HCT116 (cell line): Measurements from ENCODE around the gene RANBP1. TPM values are rescaled to one million over a fixed set of nuclear protein-coding genes. Genes with fewer than 3 reads are reported as not detected.

Experiments
- ATAC-seq: fragments of 200-7000 bp; cut with Tn5 transposase; 2 replicates; pipeline ENCODE4 v1.9.1; 2020; ENCODE audit warnings: mild to moderate bottlenecking, moderate library complexity
- BruUV-seq: library from RNA; stranded (reverse); fragments of 400-500 nt; replicated peaks from 2 replicates; lab custom pipeline; 2021; lab: Mats Ljungman, UMichigan
- CTCF ChIA-PET: fragments of 300-600 bp; sonication (Branson Sonifier 250); formaldehyde crosslinking; loops from one replicate; lab custom pipeline; 2021; ENCODE audit warnings: antibody characterized with exemption; lab: Charles Lee
- POLR2A ChIA-PET: fragments of 300-600, 350-600 bp; sonication (Branson Sonifier 250); formaldehyde crosslinking; loops from one replicate; lab custom pipeline; 2021; ENCODE audit warnings: antibody characterized with exemption; lab: Charles Lee
- RAD21 ChIA-PET, 2 experiments: fragments of 300-600 bp; sonication (Branson Sonifier 250); formaldehyde crosslinking; loops; one replicate each; lab custom pipeline; 2023; ENCODE audit warnings: low total read pairs in 2 of 2; ENCODE audit not compliant: uncharacterized antibody in 2 of 2, unreplicated experiment in 2 of 2, low non-redundant PET in 1 of 2; lab: Charles Lee
- DNase-seq: peaks from one replicate; pipeline ENCODE4 v3.0.0-alpha.2; 2010; ENCODE audit warnings: low read depth, low spot score
- H2AFZ ChIP-seq: fragments of 200-600 bp; shearing (Covaris generic), sonication (generic); 2 replicates; pipeline ENCODE4 v1.6.1; 2017; ENCODE audit warnings: low read depth, mixed run types, mixed read lengths, antibody characterized with exemption, low read length; ENCODE audit not compliant: poor library complexity, severe bottlenecking
- H3K27ac ChIP-seq: 2 replicates; pipeline ENCODE4 v1.5.1; 2012; ENCODE audit warnings: low read depth, low read length
- H3K27me3 ChIP-seq: fragments of 200-600 bp; sonication (generic); 2 replicates; pipeline ENCODE4 v1.6.1; 2016; ENCODE audit warnings: mixed run types, low read length, mixed read lengths; ENCODE audit not compliant: insufficient read depth
- H3K36me3 ChIP-seq, 2 experiments: fragments of 200-500 bp in 1 of 2; fragments of 200-600 bp in 1 of 2; sonication (Bioruptor generic) in 1 of 2; sonication (generic) in 1 of 2; 2 replicates each; pipeline versions ENCODE4 v1.5.1 to v1.6.1; 2014 to 2016; ENCODE audit warnings: low read length in 2 of 2, inconsistent platforms in 1 of 2, mixed read lengths in 1 of 2, mixed run types in 1 of 2; ENCODE audit not compliant: insufficient read depth in 2 of 2, control insufficient read depth in 1 of 2
- H3K4me1 ChIP-seq, 2 experiments: fragments of 200-600 bp in 1 of 2; sonication (generic) in 1 of 2; 2 replicates each; pipeline versions ENCODE4 v1.5.1 to v1.6.1; 2012 to 2017; ENCODE audit warnings: low read length in 2 of 2, inconsistent platforms in 1 of 2, mild to moderate bottlenecking in 1 of 2, mixed read lengths in 1 of 2, mixed run types in 1 of 2, moderate library complexity in 1 of 2; ENCODE audit not compliant: insufficient read depth in 2 of 2, control insufficient read depth in 1 of 2
- H3K4me2 ChIP-seq: fragments of 200-600 bp; sonication (generic); 2 replicates; pipeline ENCODE4 v1.6.1; 2017; ENCODE audit warnings: mixed run types, low read length, mixed read lengths
- H3K4me3 ChIP-seq, 2 experiments: fragments of 200-600 bp in 1 of 2; sonication (generic) in 1 of 2; replicated peaks in 1 of 2; 2 replicates each; pipeline ENCODE4 v1.5.1; 2011 to 2016; ENCODE audit warnings: low read length in 2 of 2, control low read depth in 1 of 2, low read depth in 1 of 2, mild to moderate bottlenecking in 1 of 2, mixed read lengths in 1 of 2, mixed run types in 1 of 2
- H3K79me2 ChIP-seq: fragments of 200-600 bp; sonication (generic); 2 replicates; pipeline ENCODE4 v1.6.1; 2017; ENCODE audit warnings: mild to moderate bottlenecking, mixed run types, low read length, moderate library complexity, mixed read lengths; ENCODE audit not compliant: insufficient read depth
- H3K9ac ChIP-seq: fragments of 200-600 bp; sonication (generic); 2 replicates; pipeline ENCODE4 v1.6.1; 2016; ENCODE audit warnings: low read length, mixed read lengths
- H3K9me2 ChIP-seq: fragments of 200-600 bp; sonication (generic), shearing (Covaris generic); 2 replicates; pipeline ENCODE4 v1.6.1; 2017; ENCODE audit warnings: mixed run types, mild to moderate bottlenecking, moderate library complexity; ENCODE audit not compliant: insufficient read depth
- H3K9me3 ChIP-seq, 2 experiments: fragments of 200-500 bp in 1 of 2; fragments of 200-600 bp in 1 of 2; sonication (Bioruptor generic) in 1 of 2; sonication (generic) in 1 of 2; 2 replicates each; pipeline ENCODE4 v1.6.1; 2014 to 2017; ENCODE audit warnings: low read length in 2 of 2, mixed read lengths in 2 of 2, inconsistent platforms in 1 of 2, low read depth in 1 of 2, mild to moderate bottlenecking in 1 of 2, mixed run types in 1 of 2, moderate library complexity in 1 of 2; ENCODE audit not compliant: control insufficient read depth in 1 of 2, insufficient read depth in 1 of 2
- H4K20me1 ChIP-seq: fragments of 200-600 bp; sonication (generic), shearing (Covaris generic); 2 replicates; pipeline ENCODE4 v1.6.1; 2017; ENCODE audit warnings: mixed run types, mild to moderate bottlenecking, moderate library complexity; ENCODE audit not compliant: insufficient read depth
- ELF1 ChIP-seq: IDR thresholded peaks from 2 replicates; pipeline ENCODE4 v1.6.1; 2012; ENCODE audit warnings: low read depth, borderline replicate concordance
- EZH2 ChIP-seq: fragments of 200-600 bp; sonication (generic); IDR thresholded peaks from 2 replicates; pipeline ENCODE4 v1.6.1; 2017; ENCODE audit warnings: antibody characterized with exemption, mixed run types
- RAD21 ChIP-seq: IDR thresholded peaks from 2 replicates; pipeline ENCODE4 v1.6.1; 2012; ENCODE audit warnings: low read depth, mild to moderate bottlenecking
- SP1 ChIP-seq: IDR thresholded peaks from 2 replicates; pipeline ENCODE4 v1.6.1; 2012; ENCODE audit warnings: low read depth
- SRF ChIP-seq: IDR thresholded peaks from 2 replicates; pipeline ENCODE4 v1.6.1; 2012; ENCODE audit warnings: low read depth
- YY1 ChIP-seq: IDR thresholded peaks from 2 replicates; pipeline ENCODE4 v1.6.1; 2011; ENCODE audit warnings: low read length, low read depth, moderate library complexity, mild to moderate bottlenecking; ENCODE audit not compliant: insufficient replicate concordance; ENCODE audit errors: extremely low read depth
- ZFX ChIP-seq: fragments of 450-650 bp; IDR thresholded peaks from 2 replicates; pipeline ENCODE4 v1.6.1; 2017
- intact Hi-C: fragments of 100-400 bp; cut with micrococcal nuclease; formaldehyde crosslinking; loops from 2 replicates; pipeline ENCODE4 v1.10.0; 2022
- total RNA-seq: library from RNA; stranded (reverse); gene quantifications from one replicate; pipeline ENCODE4 v1.2.1, GENCODE V29; 2021; ENCODE audit not compliant: unreplicated experiment
- TF ChIP-seq, protein P1 (sequence below), 3 experiments: fragments of 200-600 bp in 1 of 3; sonication (generic) in 1 of 3; IDR thresholded peaks in 2 of 3; conservative IDR thresholded peaks in 1 of 3; 2 replicates each; pipeline ENCODE4 v1.5.1; 2012 to 2017; ENCODE audit warnings: low read depth in 2 of 3, low read length in 2 of 3, antibody characterized with exemption in 1 of 3, borderline replicate concordance in 1 of 3, control low read depth in 1 of 3, mild to moderate bottlenecking in 1 of 3, mixed read lengths in 1 of 3, mixed run types in 1 of 3, moderate library complexity in 1 of 3; ENCODE audit not compliant: insufficient read depth in 1 of 3
- TF ChIP-seq, protein P2 (sequence below): IDR thresholded peaks from 2 replicates; pipeline ENCODE4 v1.6.1; 2011; ENCODE audit warnings: mild to moderate bottlenecking, low read length, moderate library complexity; ENCODE audit not compliant: insufficient replicate concordance; ENCODE audit errors: extremely low read depth

RANBP1 gene
- total RNA-seq, 1 experiment from 2014 or later = 351 TPM

DNA sequence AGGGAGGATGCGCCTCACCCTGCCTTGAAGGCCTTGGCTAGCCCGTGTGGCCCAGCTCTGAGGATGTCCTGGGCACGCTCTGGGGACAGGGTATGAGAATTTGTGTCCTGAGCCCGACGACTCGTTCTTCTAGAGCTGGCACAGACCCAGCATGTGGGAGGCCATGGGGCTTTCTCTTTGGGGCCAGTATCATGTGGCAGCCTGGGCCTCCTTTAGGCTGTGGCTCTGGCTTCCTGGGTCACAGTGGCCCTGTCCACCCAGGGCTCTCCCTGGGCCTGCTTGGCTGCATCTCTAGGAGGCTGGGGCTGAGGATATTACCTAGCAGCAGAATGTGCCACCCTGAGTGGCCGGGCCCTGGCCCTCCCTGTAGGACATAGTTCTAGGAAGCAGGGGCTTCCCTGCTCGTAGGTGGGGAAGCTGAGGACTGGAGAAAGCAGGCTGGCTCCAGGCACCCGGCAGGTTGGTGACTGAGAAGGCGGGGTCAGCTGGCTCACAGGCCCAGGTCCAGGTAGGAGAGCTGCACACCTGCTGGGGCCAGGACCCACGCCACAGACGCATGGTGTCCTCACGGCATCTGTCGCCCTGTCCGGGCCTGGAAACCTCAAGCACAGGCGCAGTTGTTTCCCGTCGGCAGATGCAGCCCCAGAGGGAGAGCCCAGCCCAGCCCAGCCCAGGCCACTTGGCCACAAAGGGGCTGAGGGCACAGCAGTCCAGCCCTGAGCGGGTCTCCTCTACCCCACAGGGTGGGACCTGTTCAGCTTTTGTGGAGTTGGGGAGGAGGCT lies 28.2 kb downstream of the RANBP1 start:
- no peaks in the 10 kb centered on the region for H4K20me1 ChIP-seq
- no peak overlapping the region for H3K4me3 ChIP-seq
- no peak overlapping the region for H3K27ac ChIP-seq
- POLR2A ChIA-PET = no interaction called here
- BruUV-seq = no TSS peak
- H3K36me3 ChIP-seq = peaks cover 5 to 6% of the 10 kb centered on the region in 2 experiments; a peak in 2 of 4 replicates
- H3K9me3 ChIP-seq = no peaks in the 10 kb centered on the region
- no peak overlapping the region for H3K9ac ChIP-seq
- peaks cover 11% of the 10 kb centered on the region; the same call in 1 of the 2 replicates for H3K79me2 ChIP-seq
- H2AFZ ChIP-seq = no peak overlapping the region
- no peaks in the 10 kb centered on the region for H3K27me3 ChIP-seq
- intact Hi-C loops = no loop called here
- CTCF ChIA-PET = no interaction called here
- ATAC-seq (no peak), DNase-seq (no peak)
- no peak for TF ChIP-seq SP1
- H3K9me2 ChIP-seq = no peaks in the 10 kb centered on the region
- no peaks in the 10 kb centered on the region; a peak in 1 of 4 replicates for H3K4me1 ChIP-seq
- RAD21 ChIA-PET = no interaction called here
- no peak overlapping the region for H3K4me2 ChIP-seq

DNA sequence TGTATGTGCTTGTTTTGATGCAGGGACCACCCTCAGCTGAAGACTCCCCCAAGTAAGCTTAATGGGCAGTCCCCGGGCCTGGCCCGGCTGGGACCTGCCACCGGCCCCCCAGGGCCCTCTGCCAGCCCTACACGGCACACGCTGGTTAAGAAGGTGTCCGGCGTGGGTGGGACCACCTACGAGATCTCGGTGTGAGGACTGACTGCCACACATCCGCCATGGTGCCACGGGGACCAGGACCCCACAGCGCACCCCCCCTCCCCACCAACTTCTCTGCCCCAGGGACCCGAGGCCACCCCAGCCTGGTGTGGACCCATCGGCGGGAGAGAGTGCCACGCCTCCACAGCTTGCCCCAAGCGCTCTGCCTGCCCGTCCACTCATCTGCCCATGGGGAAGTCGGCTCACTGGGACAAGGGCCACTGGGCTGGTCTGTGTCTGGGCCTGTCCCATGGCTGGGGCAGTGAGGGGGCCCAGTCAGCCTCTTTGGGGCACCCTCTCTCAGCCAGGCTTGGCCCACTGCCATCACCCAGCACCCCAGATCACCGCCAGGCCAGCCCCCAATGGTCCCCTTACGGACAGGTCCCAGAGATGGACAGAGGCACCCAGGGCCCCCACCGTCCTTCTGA lies 29.4 kb downstream of the RANBP1 start:
- intact Hi-C loops = no loop called here
- Histone ChIP-seq H3K79me2 (no peaks in the 10 kb centered on the region), H3K4me2 (no peak overlapping the region), H3K27me3 (no peaks in the 10 kb centered on the region), H3K9ac (no peak overlapping the region), H4K20me1 (no peaks in the 10 kb centered on the region), H3K9me3 (no peaks in the 10 kb centered on the region), H2AFZ (no peak overlapping the region), H3K9me2 (no peaks in the 10 kb centered on the region), H3K27ac (no peak overlapping the region; the same call in 1 of the 2 replicates), H3K4me3 (no peak overlapping the region), H3K4me1 (no peaks in the 10 kb centered on the region; a peak in 1 of 4 replicates), H3K36me3 (peaks cover 0 to 5% of the 10 kb centered on the region in 2 experiments; a peak in 1 of 4 replicates)
- DNase-seq (no peak), ATAC-seq (no peak)
- no peak for TF ChIP-seq ZFX
- TF ChIP-seq ELF1 = no peak
- TF ChIP-seq EZH2 = no peak
- TF ChIP-seq RAD21 = no peak
- no peak for TF ChIP-seq YY1
- TF ChIP-seq, protein P1, sequence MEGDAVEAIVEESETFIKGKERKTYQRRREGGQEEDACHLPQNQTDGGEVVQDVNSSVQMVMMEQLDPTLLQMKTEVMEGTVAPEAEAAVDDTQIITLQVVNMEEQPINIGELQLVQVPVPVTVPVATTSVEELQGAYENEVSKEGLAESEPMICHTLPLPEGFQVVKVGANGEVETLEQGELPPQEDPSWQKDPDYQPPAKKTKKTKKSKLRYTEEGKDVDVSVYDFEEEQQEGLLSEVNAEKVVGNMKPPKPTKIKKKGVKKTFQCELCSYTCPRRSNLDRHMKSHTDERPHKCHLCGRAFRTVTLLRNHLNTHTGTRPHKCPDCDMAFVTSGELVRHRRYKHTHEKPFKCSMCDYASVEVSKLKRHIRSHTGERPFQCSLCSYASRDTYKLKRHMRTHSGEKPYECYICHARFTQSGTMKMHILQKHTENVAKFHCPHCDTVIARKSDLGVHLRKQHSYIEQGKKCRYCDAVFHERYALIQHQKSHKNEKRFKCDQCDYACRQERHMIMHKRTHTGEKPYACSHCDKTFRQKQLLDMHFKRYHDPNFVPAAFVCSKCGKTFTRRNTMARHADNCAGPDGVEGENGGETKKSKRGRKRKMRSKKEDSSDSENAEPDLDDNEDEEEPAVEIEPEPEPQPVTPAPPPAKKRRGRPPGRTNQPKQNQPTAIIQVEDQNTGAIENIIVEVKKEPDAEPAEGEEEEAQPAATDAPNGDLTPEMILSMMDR (IDR thresholded peaks at IDR 0.05 in 2 of 3, conservative IDR thresholded peaks at IDR 0.05 in 1 of 3; ENCODE audit: borderline replicate concordance in 1 of 3, insufficient read depth in 1 of 3, low read depth in 2 of 3, low read length in 2 of 3) = no peak
- TF ChIP-seq SRF = no peak
- TF ChIP-seq, protein P2, sequence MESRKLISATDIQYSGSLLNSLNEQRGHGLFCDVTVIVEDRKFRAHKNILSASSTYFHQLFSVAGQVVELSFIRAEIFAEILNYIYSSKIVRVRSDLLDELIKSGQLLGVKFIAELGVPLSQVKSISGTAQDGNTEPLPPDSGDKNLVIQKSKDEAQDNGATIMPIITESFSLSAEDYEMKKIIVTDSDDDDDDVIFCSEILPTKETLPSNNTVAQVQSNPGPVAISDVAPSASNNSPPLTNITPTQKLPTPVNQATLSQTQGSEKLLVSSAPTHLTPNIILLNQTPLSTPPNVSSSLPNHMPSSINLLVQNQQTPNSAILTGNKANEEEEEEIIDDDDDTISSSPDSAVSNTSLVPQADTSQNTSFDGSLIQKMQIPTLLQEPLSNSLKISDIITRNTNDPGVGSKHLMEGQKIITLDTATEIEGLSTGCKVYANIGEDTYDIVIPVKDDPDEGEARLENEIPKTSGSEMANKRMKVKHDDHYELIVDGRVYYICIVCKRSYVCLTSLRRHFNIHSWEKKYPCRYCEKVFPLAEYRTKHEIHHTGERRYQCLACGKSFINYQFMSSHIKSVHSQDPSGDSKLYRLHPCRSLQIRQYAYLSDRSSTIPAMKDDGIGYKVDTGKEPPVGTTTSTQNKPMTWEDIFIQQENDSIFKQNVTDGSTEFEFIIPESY = no peak
- ChIA-PET CTCF (no interaction called here), POLR2A (no interaction called here), RAD21 (no interaction called here)
- no TSS peak for BruUV-seq
